GM12878 (cell line): ENCODE measurements around the gene CRYGA. TPM values are rescaled to one million over a fixed set of nuclear protein-coding genes. Genes with fewer than 3 reads are reported as not detected.

Experiments
- ATAC-seq: fragments of 200-7000 bp; cut with Tn5 transposase; 3 replicates; pipeline ENCODE4 v1.9.1; 2020; ENCODE audit warnings: mild to moderate bottlenecking, moderate library complexity
- BruUV-seq: library from RNA; stranded (reverse); fragments of 400-500 nt; replicated peaks from 2 replicates; lab custom pipeline; 2021; lab: Mats Ljungman, UMichigan
- CTCF ChIA-PET: fragments of 300-600 bp; sonication (Branson Sonifier 250); formaldehyde crosslinking; extraction: SDS; loops from one replicate; lab custom pipeline; 2021; ENCODE audit warnings: inconsistent platforms; lab: Yijun Ruan, JAX
- POLR2A ChIA-PET: fragments of 350-600 bp; formaldehyde crosslinking; extraction: SDS; loops from one replicate; lab custom pipeline; 2021; ENCODE audit warnings: inconsistent platforms; lab: Charles Lee
- RAD21 ChIA-PET: fragments of 300-600 bp; sonication (Branson Sonifier 250); formaldehyde crosslinking; loops from one replicate; lab custom pipeline; 2023; ENCODE audit warnings: antibody characterized with exemption; ENCODE audit not compliant: unreplicated experiment; lab: Charles Lee
- SMC1A ChIA-PET: fragments of 300-600 bp; sonication (Branson Sonifier 250); formaldehyde crosslinking; loops from one replicate; lab custom pipeline; 2023; ENCODE audit not compliant: unreplicated experiment, uncharacterized antibody; lab: Charles Lee
- DNase-seq: peaks from one replicate; pipeline ENCODE4 v3.0.0-alpha.2; 2011; ENCODE audit warnings: low read depth, low spot score
- FAIRE-seq: peaks from 3 replicates; lab custom pipeline; 2011; peaks lifted over from hg19 to GRCh38; lab: Jason Lieb, UNC
- H2AFZ ChIP-seq: 2 replicates; pipeline ENCODE4 v1.6.0; 2011; ENCODE audit warnings: low read depth, low read length, control low read depth; ENCODE audit not compliant: control insufficient read depth
- H3K27ac ChIP-seq: 2 replicates; pipeline ENCODE4 v1.5.1; 2011; ENCODE audit warnings: control low read depth; ENCODE audit not compliant: control insufficient read depth, insufficient read depth
- H3K27me3 ChIP-seq, 2 experiments: replicated peaks in 1 of 2; 2 replicates each; pipeline versions ENCODE4 v1.6.0 to v1.6.1; 2011; ENCODE audit warnings: low read length in 1 of 2; ENCODE audit not compliant: control insufficient read depth in 2 of 2, insufficient read depth in 2 of 2
- H3K36me3 ChIP-seq, 2 experiments: 2 replicates each; pipeline ENCODE4 v1.5.1; 2011; ENCODE audit warnings: low read length in 1 of 2; ENCODE audit not compliant: control insufficient read depth in 2 of 2, insufficient read depth in 2 of 2
- H3K4me1 ChIP-seq: 2 replicates; pipeline ENCODE4 v1.6.1; 2011; ENCODE audit warnings: mild to moderate bottlenecking, low read length, moderate library complexity, mixed read lengths; ENCODE audit not compliant: control insufficient read depth, insufficient read depth
- H3K4me2 ChIP-seq: 2 replicates; pipeline ENCODE4 v1.6.0; 2011; ENCODE audit warnings: control low read depth; ENCODE audit not compliant: control insufficient read depth, insufficient read depth
- H3K4me3 ChIP-seq: fragments of 200-600 bp; sonication (generic); 2 replicates; pipeline ENCODE4 v1.5.1; 2016
- H3K79me2 ChIP-seq: 2 replicates; pipeline ENCODE4 v1.6.0; 2011; ENCODE audit warnings: low read length; ENCODE audit not compliant: control insufficient read depth, insufficient read depth
- H3K9ac ChIP-seq: 2 replicates; pipeline ENCODE4 v1.8.0; 2011; ENCODE audit warnings: low read length, control low read depth, mixed read lengths; ENCODE audit not compliant: control insufficient read depth, insufficient read depth
- H3K9me3 ChIP-seq: replicated peaks from 3 replicates; pipeline ENCODE4 v1.5.1; 2011; ENCODE audit warnings: mild to moderate bottlenecking, low read length; ENCODE audit not compliant: control insufficient read depth, insufficient read depth
- H4K20me1 ChIP-seq: 2 replicates; pipeline ENCODE4 v1.6.0; 2011; ENCODE audit not compliant: control insufficient read depth, insufficient read depth
- FOXK2 ChIP-seq: fragments of 450-650 bp; IDR thresholded peaks from 2 replicates; pipeline ENCODE4 v1.6.1; 2017; ENCODE audit warnings: mild to moderate bottlenecking, moderate library complexity
- MYC ChIP-seq: IDR thresholded peaks from 2 replicates; pipeline ENCODE4 v1.6.1; 2011; ENCODE audit warnings: mild to moderate bottlenecking, low read length, moderate library complexity, inconsistent platforms; ENCODE audit not compliant: insufficient read depth, insufficient replicate concordance, insufficient read length, severe bottlenecking
- STAT1 ChIP-seq: fragments of 450-650 bp; conservative IDR thresholded peaks from 2 replicates; pipeline ENCODE4 v1.6.1; 2014; ENCODE audit warnings: antibody characterized with exemption, mild to moderate bottlenecking
- ZBTB11 ChIP-seq: fragments of 450-650 bp; formaldehyde crosslinking; IDR thresholded peaks from 2 replicates; pipeline ENCODE4 v1.5.0; 2022; ENCODE audit warnings: mild to moderate bottlenecking, missing genetic modification characterization
- WGBS: methylation state at CpG from one replicate; pipeline ENCODE4 v1.1.6; 2016; ENCODE audit warnings: low lambda C conversion rate; ENCODE audit not compliant: insufficient replicate concordance, insufficient coverage; ENCODE audit errors: missing lambda C conversion rate; 5-methylcytosine and 5-hydroxymethylcytosine counted together
- in situ Hi-C: fragments of 300-500 bp; cut with MboI; formaldehyde crosslinking; loops from 9 replicates; pipeline ENCODE4 v1.14.3; 2018; ENCODE audit warnings: mixed read lengths
- intact Hi-C: fragments of 100-400 bp; cut with micrococcal nuclease; formaldehyde crosslinking; loops from one replicate; pipeline ENCODE4 v1.14.2; 2022; ENCODE audit not compliant: unreplicated experiment
- polyA plus RNA-seq, 11 experiments: library from polyadenylated mRNA; depleted of rRNA in 4 of 11; unstranded in 6 of 11; stranded (reverse) in 5 of 11; fragments of >200 nt; fragmentation: Nextera tagmentation in 4 of 11; fragmentation: Illumina TruSeq in 1 of 11; extraction: Ambion mirVana in 4 of 11; extraction: Trizol in 1 of 11; gene quantifications; 1 replicate in 1 of 11; 2 replicates in 10 of 11; pipeline versions ENCODE4 v1.2.1 to v1.2.3, GENCODE V29; 2011 to 2016; ENCODE audit warnings: inconsistent platforms in 2 of 11, missing spikeins in 2 of 11, low read depth in 1 of 11
- total RNA-seq, 4 experiments: library from RNA; depleted of rRNA in 3 of 4; stranded (reverse); fragments of >200 nt in 3 of 4; fragmentation: Illumina TruSeq in 1 of 4; extraction: Trizol in 1 of 4; gene quantifications; 2 replicates each; pipeline versions ENCODE4 v1.2.1 to v1.2.3, GENCODE V29; 2013 to 2021
- TF ChIP-seq, protein P1 (sequence below): IDR thresholded peaks from 2 replicates; pipeline ENCODE4 v1.6.1; 2011; ENCODE audit warnings: low read depth, mild to moderate bottlenecking, low read length, moderate library complexity, borderline replicate concordance; ENCODE audit errors: extremely low read depth

CRYGA gene
- total and polyA plus RNA-seq, 10 of the 15 experiments (the other 5 are each of a cell fraction or from before 2014, with no cell fraction given) = not detected

DNA sequence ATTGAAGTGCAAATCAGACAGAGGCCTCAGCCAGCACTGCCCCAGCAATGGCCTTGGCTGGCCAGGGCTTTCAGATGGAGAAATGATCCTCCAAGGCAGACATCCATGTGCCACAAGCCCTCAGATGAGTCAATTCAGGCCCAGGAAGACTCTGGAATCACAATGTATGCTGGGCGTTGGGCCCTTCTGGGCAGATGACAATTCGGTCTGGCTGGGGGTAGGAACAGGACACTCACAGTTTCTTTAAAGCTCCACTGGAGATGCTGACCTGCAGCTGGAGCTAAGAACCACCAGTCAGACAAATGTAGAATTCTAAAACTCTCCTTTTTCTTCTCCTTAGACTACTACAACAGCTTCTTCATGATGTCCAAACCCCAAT lies 26.7 kb downstream of the CRYGA start:
- H3K4me2 ChIP-seq = no peak overlapping the region
- H3K36me3 ChIP-seq = no peaks in the 10 kb centered on the region
- ATAC-seq = no peak
- no peak overlapping the region for H3K4me3 ChIP-seq
- POLR2A ChIA-PET = no interaction called here
- H3K9me3 ChIP-seq = no peaks in the 10 kb centered on the region; the same call in 2 of the 3 replicates
- BruUV-seq = no TSS peak
- no peaks in the 10 kb centered on the region for H4K20me1 ChIP-seq
- H3K27me3 ChIP-seq = no peaks in the 10 kb centered on the region
- no peak overlapping the region for H3K9ac ChIP-seq
- H3K27ac ChIP-seq = no peak overlapping the region
- no peak for FAIRE-seq
- TF ChIP-seq MYC (no peak), ZBTB11 (CRISPR knock-in tag) (no peak), FOXK2 (no peak), STAT1 (no peak)
- TF ChIP-seq, protein P1, sequence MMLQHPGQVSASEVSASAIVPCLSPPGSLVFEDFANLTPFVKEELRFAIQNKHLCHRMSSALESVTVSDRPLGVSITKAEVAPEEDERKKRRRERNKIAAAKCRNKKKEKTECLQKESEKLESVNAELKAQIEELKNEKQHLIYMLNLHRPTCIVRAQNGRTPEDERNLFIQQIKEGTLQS = no peak
- peaks cover 2% of the 10 kb centered on the region; the same call in 1 of the 2 replicates for H3K4me1 ChIP-seq
- H3K79me2 ChIP-seq = no peaks in the 10 kb centered on the region
- intact Hi-C loops = no loop called here
- SMC1A ChIA-PET = interaction anchor here (0.6 kb wide), 1 partner anchor 63 kb away, joined by 3 read pairs; no protein-coding TSS in a partner anchor
- DNase-seq = no peak
- RAD21 ChIA-PET = no interaction called here
- CTCF ChIA-PET = no interaction called here
- H2AFZ ChIP-seq = no peak overlapping the region
- in situ Hi-C loops = no loop called here
- WGBS = 42% methylated on average over 2 of the region's 2 CpGs
